Fibroblast of upper back skin (primary cell): ENCODE data around the gene SVEP1.

Source experiments
- DNase-seq: peaks from one replicate; pipeline ENCODE4 v3.0.0-alpha.2; 2013

SVEP1 gene

GRCh38 chr9:110316261-110317075, 263.1 kb downstream of the SVEP1 start:
- DNase-seq = no peak
